ENCODE measurements around the gene NHERF1. TPM values are rescaled to one million over a fixed set of nuclear protein-coding genes. Genes with fewer than 3 reads are reported as not detected.

Gene NHERF1
- total RNA-seq, 2 experiments from 2014 or later: 73.2 to 116 TPM

GRCh38 chr17:74729866-74730265 lies 18.6 kb upstream of the NHERF1 start:
- CTCF ChIA-PET (ENCODE audit: unreplicated experiment): no interaction called here
- no peaks in the 10 kb centered on the region for H3K9me2 ChIP-seq (ENCODE audit: insufficient read depth, low read length)
- H3K9me3 ChIP-seq (ENCODE audit: low read length): peaks cover 10% of the 10 kb centered on the region
- no peaks in the 10 kb centered on the region for H3K79me2 ChIP-seq (ENCODE audit: insufficient read depth, low read depth, low read length)
- no peaks in the 10 kb centered on the region for H3K4me1 ChIP-seq (ENCODE audit: insufficient read depth, low read length, poor library complexity, severe bottlenecking)
- no peak overlapping the region for H3K27ac ChIP-seq (ENCODE audit: low read depth, low read length, poor library complexity, severe bottlenecking)
- DNase-seq (ENCODE audit: low spot score): no peak
- POLR2A ChIA-PET: no interaction called here
- H2AFZ ChIP-seq (ENCODE audit: low read length): no peak overlapping the region
- H4K20me1 ChIP-seq (ENCODE audit: insufficient read depth, low read length): no peaks in the 10 kb centered on the region
- BruUV-seq (replicated peaks): no TSS peak
- no peak overlapping the region for H3K4me2 ChIP-seq (ENCODE audit: low read length)
- no peak overlapping the region for H3K4me3 ChIP-seq (ENCODE audit: low read depth, low read length, poor library complexity, severe bottlenecking)
- no peaks in the 10 kb centered on the region for H3K36me3 ChIP-seq (ENCODE audit: insufficient read depth, low read length)
- TF ChIP-seq EZH2phosphoT487 (IDR thresholded peaks at IDR 0.05; ENCODE audit: borderline replicate concordance, low read depth, low read length) (no peak), CTCF (conservative IDR thresholded peaks at IDR 0.05; ENCODE audit: low read length) (no peak)
- intact Hi-C loops (cut with micrococcal nuclease; ENCODE audit: unreplicated experiment): no loop called here

- TF ChIP-seq CTCF (conservative IDR thresholded peaks at IDR 0.05; ENCODE audit: low read length): no peak
- no peak for TF ChIP-seq EZH2phosphoT487 (IDR thresholded peaks at IDR 0.05; ENCODE audit: borderline replicate concordance, low read depth, low read length)
- Histone ChIP-seq H3K79me2 (ENCODE audit: insufficient read depth, low read depth, low read length) (no peaks in the 10 kb centered on the region), H3K9me2 (ENCODE audit: insufficient read depth, low read length) (no peaks in the 10 kb centered on the region), H3K9me3 (ENCODE audit: low read length) (peaks cover 10% of the 10 kb centered on the region), H3K36me3 (ENCODE audit: insufficient read depth, low read length) (no peaks in the 10 kb centered on the region), H3K4me3 (ENCODE audit: low read depth, low read length, poor library complexity, severe bottlenecking) (no peak overlapping the region), H4K20me1 (ENCODE audit: insufficient read depth, low read length) (no peaks in the 10 kb centered on the region), H3K4me2 (ENCODE audit: low read length) (no peak overlapping the region), H3K27ac (ENCODE audit: low read depth, low read length, poor library complexity, severe bottlenecking) (no peak overlapping the region), H3K4me1 (ENCODE audit: insufficient read depth, low read length, poor library complexity, severe bottlenecking) (no peaks in the 10 kb centered on the region), H2AFZ (ENCODE audit: low read length) (no peak overlapping the region)
- BruUV-seq (replicated peaks): no TSS peak
- CTCF ChIA-PET (ENCODE audit: unreplicated experiment): no interaction called here
- POLR2A ChIA-PET: no interaction called here
- intact Hi-C loops (cut with micrococcal nuclease; ENCODE audit: unreplicated experiment): no loop called here
- no peak for DNase-seq (ENCODE audit: low spot score)
Observed at GRCh38 chr17:74730491-74731346, 17.7 kb upstream of the NHERF1 start.

- Histone ChIP-seq H3K9me2 (ENCODE audit: insufficient read depth, low read length) (no peaks in the 10 kb centered on the region), H2AFZ (ENCODE audit: low read length) (no peak overlapping the region), H3K4me1 (ENCODE audit: insufficient read depth, low read length, poor library complexity, severe bottlenecking) (peaks cover 2% of the 10 kb centered on the region), H4K20me1 (ENCODE audit: insufficient read depth, low read length) (no peaks in the 10 kb centered on the region), H3K36me3 (ENCODE audit: insufficient read depth, low read length) (no peaks in the 10 kb centered on the region), H3K27ac (ENCODE audit: low read depth, low read length, poor library complexity, severe bottlenecking) (no peak overlapping the region), H3K4me3 (ENCODE audit: low read depth, low read length, poor library complexity, severe bottlenecking) (no peak overlapping the region), H3K9me3 (ENCODE audit: low read length) (peaks cover 10% of the 10 kb centered on the region), H3K79me2 (ENCODE audit: insufficient read depth, low read depth, low read length) (no peaks in the 10 kb centered on the region), H3K4me2 (ENCODE audit: low read length) (no peak overlapping the region)
- no TSS peak for BruUV-seq (replicated peaks)
- TF ChIP-seq CTCF (conservative IDR thresholded peaks at IDR 0.05; ENCODE audit: low read length): no peak
- no peak for TF ChIP-seq EZH2phosphoT487 (IDR thresholded peaks at IDR 0.05; ENCODE audit: borderline replicate concordance, low read depth, low read length)
- no peak for DNase-seq (ENCODE audit: low spot score)
- intact Hi-C loops (cut with micrococcal nuclease; ENCODE audit: unreplicated experiment): no loop called here
- POLR2A ChIA-PET: interaction anchor here (0.7 kb wide), 1 partner anchor 99 kb away, joined by 3 read pairs; no protein-coding TSS in a partner anchor
- CTCF ChIA-PET (ENCODE audit: unreplicated experiment): no interaction called here
Observed at GRCh38 chr17:74731347-74731605, 17.2 kb upstream of the NHERF1 start.

All from OCI-LY7 (cell line).